Right cardiac atrium (tissue), 5 donors: ENCODE measurements around the gene KIF18A. TPM values are rescaled to one million over a fixed set of nuclear protein-coding genes. Genes with fewer than 3 reads are reported as not detected.
A peak's percentile ranks its signal among the peaks of the same experiment; 100 is the strongest.
"Not testable (repeated sequence)": the region's sequence is repeated elsewhere in the genome, so short reads cannot be mapped to it uniquely, and the experiment has no call there.

Source experiments
- ATAC-seq, 2 donors: fragments of 200-7000 bp; cut with Tn5 transposase; one replicate each; pipeline versions ENCODE4 v1.8.0 to v1.9.1; 2020; ENCODE audit warnings: moderate library complexity in 2 of 2, mild to moderate bottlenecking in 1 of 2
- DNase-seq, 3 donors: peaks; one replicate each; pipeline ENCODE4 v3.0.0-alpha.2; 2020
- H3K27ac ChIP-seq: one replicate; pipeline ENCODE4 v1.5.1; 2013; ENCODE audit warnings: mild to moderate bottlenecking, low read length, control low read depth, moderate library complexity
- H3K27me3 ChIP-seq: one replicate; pipeline ENCODE4 v1.6.1; 2013; ENCODE audit not compliant: control insufficient read depth, insufficient read depth
- H3K4me1 ChIP-seq: one replicate; pipeline ENCODE4 v1.6.1; 2013; ENCODE audit warnings: low read length; ENCODE audit not compliant: control insufficient read depth, insufficient read depth
- H3K4me3 ChIP-seq: one replicate; pipeline ENCODE4 v1.5.1; 2013; ENCODE audit warnings: low read length, control low read depth
- H3K9me3 ChIP-seq: one replicate; pipeline ENCODE4 v1.6.1; 2013; ENCODE audit warnings: low read length; ENCODE audit not compliant: control insufficient read depth
- WGBS: extraction: QIAGEN DNeasy Blood & Tissue Kit; methylation state at CpG from one replicate; pipeline ENCODE4 v1.1.7; 2013; 5-methylcytosine and 5-hydroxymethylcytosine counted together
- intact Hi-C, 4 donors: fragments of 100-400 bp; cut with DNase I; formaldehyde crosslinking; loops; one replicate each; pipeline versions ENCODE4 v1.11.0 to v1.14.0; 2022 to 2023
- polyA plus RNA-seq: library from polyadenylated mRNA; stranded (reverse); fragments of 200-250 nt; gene quantifications from one replicate; pipeline ENCODE4 v1.2.3, GENCODE V29; 2013
- total RNA-seq, 4 donors: library from RNA; stranded (reverse); fragmentation: NEBNext Ultra II Directional; extraction: Animal tissue kit (Norgen Biotek cat#: 25700); gene quantifications; one replicate each; pipeline ENCODE4 v1.2.1, GENCODE V29; 2021
- donor health status: healthy with polysubstance abuse.
- donor health status: DM: no; HTN: yes; CAD: no.
- donor health status: DM: no; HTN: no; CAD: no.
- donor health status: DM: no; HTN: yes; CAD: no; lungs with severe emphysema.
- donor health status: DM: yes; HTN: yes; CAD: no.

The KIF18A gene
- total and polyA plus RNA-seq, 5 donors, result 0.07 to 0.32 (median 0.17) TPM

DNA sequence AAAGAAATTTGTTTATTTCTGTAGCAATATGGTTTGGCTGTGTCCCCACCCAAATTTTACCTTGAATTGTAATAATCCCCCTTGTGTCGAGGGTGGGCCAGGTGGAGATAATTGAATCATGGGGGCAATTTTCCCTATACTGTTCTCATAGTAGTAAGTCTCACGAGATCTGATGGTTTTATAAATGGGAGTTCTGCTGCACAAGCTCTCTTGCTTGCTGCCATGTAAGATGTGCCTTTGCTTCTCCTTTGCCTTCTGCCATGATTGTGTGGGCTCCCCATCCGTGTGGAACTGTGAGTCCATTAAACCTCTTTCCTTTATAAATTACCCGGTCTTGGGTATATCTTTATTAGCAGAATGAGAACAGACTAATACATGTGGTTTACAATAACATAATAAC, 28.2 kb upstream of the KIF18A start:
- H3K27me3 ChIP-seq, H3K4me3 ChIP-seq, intact Hi-C loops, H3K9me3 ChIP-seq, ATAC-seq, DNase-seq, H3K4me1 ChIP-seq, H3K27ac ChIP-seq: not testable (repeated sequence)
- WGBS, result 96% methylated on average over 4 of the region's 4 CpGs

DNA sequence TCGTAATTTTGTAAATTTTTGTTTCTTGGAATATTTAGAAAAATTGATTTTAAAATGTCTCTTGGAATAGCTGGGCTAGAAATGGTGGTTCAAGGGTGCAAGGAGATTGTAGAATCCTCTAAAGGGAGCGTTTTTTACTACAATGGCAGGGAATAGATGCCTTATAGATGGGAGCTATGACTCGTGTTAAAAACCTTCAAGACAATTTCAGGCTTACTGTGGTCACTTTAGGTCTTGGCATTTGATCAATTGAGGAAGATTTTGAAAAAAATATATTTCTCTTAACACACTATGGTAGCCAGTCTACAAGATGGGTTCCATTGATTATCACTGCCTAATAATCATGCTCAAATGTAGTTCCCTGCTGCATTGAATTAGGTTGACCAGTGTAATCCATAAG, 25.2 kb upstream of the KIF18A start:
- no peaks in the 10 kb centered on the region for H3K4me1 ChIP-seq
- no peak for DNase-seq
- H3K27me3 ChIP-seq, result no peaks in the 10 kb centered on the region
- intact Hi-C loops, result no loop called here
- no peak for ATAC-seq
- 97% methylated on average over 3 of the region's 3 CpGs for WGBS
- H3K27ac ChIP-seq, result no peak overlapping the region
- H3K9me3 ChIP-seq, result no peaks in the 10 kb centered on the region
- no peak overlapping the region for H3K4me3 ChIP-seq

- DNase-seq (no peak), ATAC-seq (no peak)
- Histone ChIP-seq H3K4me3 (no peak overlapping the region), H3K27ac (no peak overlapping the region), H3K4me1 (no peaks in the 10 kb centered on the region), H3K27me3 (no peaks in the 10 kb centered on the region), H3K9me3 (no peaks in the 10 kb centered on the region)
- WGBS, result 96% methylated on average over 1 of the region's 1 CpG
- intact Hi-C loops, result no loop called here
These were observed 24.6 kb upstream of the KIF18A start for GRCh38 chr11:28132548-28132947.

- Histone ChIP-seq H3K27ac (no peak overlapping the region), H3K4me3 (no peak overlapping the region), H3K4me1 (no peaks in the 10 kb centered on the region), H3K27me3 (no peaks in the 10 kb centered on the region), H3K9me3 (no peaks in the 10 kb centered on the region)
- ATAC-seq, result no peak
- 86% methylated on average over 3 of the region's 3 CpGs for WGBS
- intact Hi-C loops, result no loop called here
- DNase-seq, result no peak
These were observed 15.2 kb upstream of the KIF18A start for GRCh38 chr11:28123151-28123581.

DNA sequence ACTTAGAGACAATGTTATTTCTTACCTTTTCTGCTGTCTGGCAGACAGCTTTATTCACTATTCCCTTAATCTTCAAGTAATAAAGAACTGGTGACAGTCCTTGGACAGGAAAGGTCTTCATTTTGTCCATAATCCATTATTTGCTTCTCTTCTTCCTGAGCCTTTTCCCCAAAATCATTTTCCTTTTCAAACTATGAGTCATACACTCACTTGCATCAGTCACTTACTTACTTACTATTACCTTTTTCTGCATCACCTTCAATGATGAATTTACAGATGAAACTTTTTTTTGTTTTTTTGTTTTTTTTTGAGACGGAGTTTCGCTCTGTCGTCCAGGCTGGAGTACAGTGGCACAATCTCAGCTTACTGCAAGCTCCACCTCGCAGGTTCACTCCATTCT, 9.8 kb upstream of the KIF18A start:
- intact Hi-C loops, result no loop called here
- no peaks in the 10 kb centered on the region for H3K27me3 ChIP-seq
- H3K27ac ChIP-seq, result no peak overlapping the region
- no peaks in the 10 kb centered on the region for H3K9me3 ChIP-seq
- no peak for ATAC-seq
- H3K4me1 ChIP-seq, result no peaks in the 10 kb centered on the region
- no peak overlapping the region for H3K4me3 ChIP-seq
- DNase-seq, result no peak
- 97% methylated on average over 4 of the region's 4 CpGs for WGBS

DNA sequence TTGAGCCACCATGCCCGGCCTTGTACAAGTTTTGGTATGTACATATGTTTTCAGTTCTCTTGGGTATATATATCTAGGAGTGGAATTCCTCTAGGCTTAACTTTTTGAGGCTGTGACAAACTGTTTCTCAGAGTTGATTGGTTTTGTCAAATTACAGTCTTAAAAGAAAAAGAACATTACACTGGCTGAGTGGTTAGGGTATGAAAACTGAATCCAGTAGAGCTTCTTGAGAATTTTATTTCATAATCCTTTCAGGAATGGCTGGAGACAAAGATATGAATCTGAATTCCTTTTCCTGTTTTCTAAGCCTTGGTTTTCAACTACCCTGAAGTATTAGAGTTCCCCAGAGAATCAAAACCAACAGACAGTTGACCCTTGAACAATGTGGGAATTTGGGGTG, 6.8 kb upstream of the KIF18A start:
- DNase-seq, result no peak
- no peak overlapping the region for H3K4me3 ChIP-seq
- ATAC-seq, result no peak
- intact Hi-C loops, result no loop called here
- H3K9me3 ChIP-seq, result no peaks in the 10 kb centered on the region
- WGBS, result 91% methylated on average over 1 of the region's 1 CpG
- no peak overlapping the region for H3K27ac ChIP-seq
- H3K27me3 ChIP-seq, result no peaks in the 10 kb centered on the region
- no peaks in the 10 kb centered on the region for H3K4me1 ChIP-seq

GRCh38 chr11:28114116-28114515, 6.2 kb upstream of the KIF18A start:
- H3K9me3 ChIP-seq, result no peaks in the 10 kb centered on the region
- intact Hi-C loops, result no loop called here
- 97% methylated on average over 4 of the region's 4 CpGs for WGBS

GRCh38 chr11:28110821-28111200, 2.9 kb upstream of the KIF18A start:
- no peaks in the 10 kb centered on the region for H3K27me3 ChIP-seq
- H3K9me3 ChIP-seq, result no peaks in the 10 kb centered on the region
- DNase-seq (no peak), ATAC-seq (no peak)
- H3K27ac ChIP-seq, result peak overlapping the region; percentile 93
- peak overlapping the region; percentile 100 for H3K4me3 ChIP-seq
- intact Hi-C loops, result no loop called here
- H3K4me1 ChIP-seq, result no peaks in the 10 kb centered on the region

More at GRCh38 chr11:28114116-28114515, 6.2 kb upstream of the KIF18A start:
- ATAC-seq (no peak), DNase-seq (no peak)
- no peak overlapping the region for H3K4me3 ChIP-seq
- H3K27me3 ChIP-seq, result no peaks in the 10 kb centered on the region
- no peak overlapping the region for H3K27ac ChIP-seq
- no peaks in the 10 kb centered on the region for H3K4me1 ChIP-seq

DNA sequence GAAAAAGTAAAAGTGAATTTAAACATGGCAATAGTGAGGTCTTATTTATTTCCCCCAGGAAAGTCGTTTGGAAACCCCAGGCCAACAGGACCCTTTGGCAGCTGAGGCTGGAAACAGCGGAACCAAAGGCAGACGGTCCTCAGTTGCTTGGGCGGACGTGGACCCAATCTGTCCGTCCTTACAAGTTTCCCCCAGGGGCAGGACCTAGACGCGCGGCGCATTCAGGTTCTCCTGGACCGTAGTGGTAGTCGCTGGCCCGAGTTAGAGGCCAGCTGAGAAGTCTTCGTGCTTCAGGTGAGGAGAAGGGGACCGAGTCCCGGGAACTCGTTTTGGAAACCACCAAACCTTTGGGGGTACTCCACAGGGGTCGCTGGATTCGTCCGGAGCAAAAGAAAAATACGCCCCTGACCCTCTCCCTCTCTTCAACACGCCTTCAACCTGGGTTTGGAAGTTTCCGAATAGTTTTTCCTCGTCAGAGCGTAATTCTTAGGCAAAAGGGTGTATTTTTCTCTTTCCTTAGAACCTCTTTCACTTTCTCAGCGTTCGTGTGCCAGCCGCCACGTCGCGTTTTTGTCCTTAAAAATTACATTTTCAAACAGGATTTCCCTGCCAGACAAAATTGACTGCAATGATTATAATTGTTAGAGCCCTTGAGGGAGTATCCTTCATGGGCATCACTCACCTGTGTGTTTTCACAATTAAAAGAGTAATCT, 2.3 kb upstream of the KIF18A start:
- H3K9me3 ChIP-seq, result no peaks in the 10 kb centered on the region
- peak; percentile 76 to 86 (median 83) for DNase-seq
- ATAC-seq, result peak; percentile 76 to 79
- intact Hi-C loops, result no loop called here
- peak overlapping the region; percentile 100 for H3K4me3 ChIP-seq
- WGBS, result under 1% methylated on average over 31 of the region's 31 CpGs
- peak overlapping the region; percentile 93 for H3K27ac ChIP-seq
- no peaks in the 10 kb centered on the region for H3K27me3 ChIP-seq
- no peaks in the 10 kb centered on the region for H3K4me1 ChIP-seq

GRCh38 chr11:28108958-28109357, 1.0 kb upstream of the KIF18A start:
- Histone ChIP-seq H3K27ac (no peak overlapping the region), H3K4me3 (no peak overlapping the region)

GRCh38 chr11:28107191-28107749, 686 bp downstream of the KIF18A start:
- H3K9me3 ChIP-seq, result no peaks in the 10 kb centered on the region
- no peaks in the 10 kb centered on the region for H3K27me3 ChIP-seq
- H3K4me1 ChIP-seq, result no peaks in the 10 kb centered on the region
- ATAC-seq, result no peak
- DNase-seq, result no peak
- intact Hi-C loops, result no loop called here
- no peak overlapping the region for H3K27ac ChIP-seq
- H3K4me3 ChIP-seq, result peak overlapping the region; percentile 76
- WGBS, result 1% methylated on average over 11 of the region's 11 CpGs

More at GRCh38 chr11:28108958-28109357, 1.0 kb upstream of the KIF18A start:
- no peak for DNase-seq
- H3K27me3 ChIP-seq, result no peaks in the 10 kb centered on the region
- no peak for ATAC-seq
- H3K4me1 ChIP-seq, result no peaks in the 10 kb centered on the region
- WGBS, result 69% methylated on average over 3 of the region's 3 CpGs
- H3K9me3 ChIP-seq, result no peaks in the 10 kb centered on the region
- intact Hi-C loops, result no loop called here
